K562 (cell line): ENCODE results near the gene UBE2M. TPM values are rescaled to one million over a fixed set of nuclear protein-coding genes. Genes with fewer than 3 reads are reported as not detected.

Source experiments
- ATF7 ChIP-seq: fragments of 450-650 bp; IDR thresholded peaks from 2 replicates; pipeline ENCODE4 v1.7.1; 2014; ENCODE audit warnings: mild to moderate bottlenecking, moderate library complexity
- BACH1 ChIP-seq: fragments of 200-800 bp; sonication (Bioruptor generic); IDR thresholded peaks from 2 replicates; pipeline ENCODE4 v1.6.1; 2016; ENCODE audit warnings: missing genetic modification characterization, missing compliant biosample characterization
- E2F3 ChIP-seq: fragments of 250-450 bp; sonication (Bioruptor Pico); IDR thresholded peaks from 2 replicates; pipeline ENCODE4 v1.4.0; 2020; ENCODE audit warnings: mild to moderate bottlenecking
- E2F8 ChIP-seq: fragments of 450-650 bp; IDR thresholded peaks from 2 replicates; pipeline ENCODE4 v1.7.1; 2018; ENCODE audit warnings: mild to moderate bottlenecking, low read depth; ENCODE audit not compliant: partially characterized antibody
- GMEB1 ChIP-seq: fragments of 250-450 bp; sonication (Bioruptor Pico); IDR thresholded peaks from 2 replicates; pipeline ENCODE4 v1.4.0; 2020; ENCODE audit warnings: mild to moderate bottlenecking
- HDGF ChIP-seq: fragments of 450-650 bp; IDR thresholded peaks from 2 replicates; pipeline ENCODE4 v1.6.1; 2016
- NFRKB ChIP-seq: fragments of 450-650 bp; IDR thresholded peaks from 2 replicates; pipeline ENCODE4 v1.6.1; 2016; ENCODE audit warnings: low read depth
- PHF21A ChIP-seq: fragments of 450-650 bp; IDR thresholded peaks from 2 replicates; pipeline ENCODE4 v1.6.1; 2017; ENCODE audit warnings: low read depth, borderline replicate concordance
- PPARD ChIP-seq: fragments of 250-450 bp; sonication (Bioruptor Pico); IDR thresholded peaks from 2 replicates; pipeline ENCODE4 v1.8.0; 2022; ENCODE audit warnings: inconsistent platforms, mild to moderate bottlenecking, moderate library complexity
- RB1 ChIP-seq: fragments of 450-650 bp; IDR thresholded peaks from 2 replicates; pipeline ENCODE4 v1.6.1; 2017; ENCODE audit warnings: low read depth, mild to moderate bottlenecking
- SLC30A9 ChIP-seq: fragments of 250-450 bp; sonication (Bioruptor Pico); IDR thresholded peaks from 2 replicates; pipeline ENCODE4 v1.8.0; 2022; ENCODE audit warnings: mild to moderate bottlenecking, moderate library complexity
- SMARCB1 ChIP-seq: IDR thresholded peaks from 2 replicates; pipeline ENCODE4 v1.6.1; 2011; ENCODE audit warnings: improper control_type of control experiment, low read depth; ENCODE audit not compliant: insufficient read length
- SMC3 ChIP-seq: conservative IDR thresholded peaks from 2 replicates; pipeline ENCODE4 v1.6.1; 2011; ENCODE audit warnings: low read depth, low read length, improper control_type of control experiment; ENCODE audit not compliant: insufficient read depth
- SOX6 ChIP-seq: fragments of 450-650 bp; IDR thresholded peaks from 2 replicates; pipeline ENCODE4 v1.6.1; 2014; ENCODE audit warnings: mild to moderate bottlenecking
- SUPT5H ChIP-seq: fragments of 450-650 bp; IDR thresholded peaks from 2 replicates; pipeline ENCODE4 v1.6.1; 2016
- TAF7 ChIP-seq: fragments of 450-650 bp; IDR thresholded peaks from 2 replicates; pipeline ENCODE4 v1.6.1; 2016; ENCODE audit warnings: missing genetic modification characterization, missing compliant biosample characterization
- TRIM24 ChIP-seq, 2 experiments: fragments of 450-650 bp; IDR thresholded peaks; 2 replicates each; pipeline ENCODE4 v1.6.1; 2016
- XRCC3 ChIP-seq: fragments of 450-650 bp; IDR thresholded peaks from 2 replicates; pipeline ENCODE4 v1.6.1; 2017; ENCODE audit warnings: mild to moderate bottlenecking, moderate library complexity
- XRCC5 ChIP-seq: fragments of 200-400 bp; formaldehyde crosslinking; IDR thresholded peaks from 2 replicates; pipeline ENCODE4 v1.6.1; 2017; ENCODE audit warnings: low read depth, mild to moderate bottlenecking, low read length
- ZEB2 ChIP-seq: fragments of 450-650 bp; IDR thresholded peaks from 2 replicates; pipeline ENCODE4 v1.6.1; 2016
- ZKSCAN1 ChIP-seq: fragments of 150-350 bp; IDR thresholded peaks from 2 replicates; pipeline ENCODE4 v1.6.1; 2016; ENCODE audit warnings: low read depth, low read length
- ZNF282 ChIP-seq: sonication (generic); formaldehyde crosslinking; IDR thresholded peaks from 2 replicates; pipeline ENCODE4 v1.8.1; 2023; ENCODE audit warnings: missing genetic modification reagents
- ZNF511 ChIP-seq: sonication (generic); formaldehyde crosslinking; IDR thresholded peaks from 2 replicates; pipeline ENCODE4 v1.8.0; 2022; ENCODE audit warnings: mild to moderate bottlenecking, missing genetic modification reagents
- polyA plus RNA-seq, 8 experiments: library from polyadenylated mRNA; depleted of rRNA in 4 of 8; stranded (reverse) in 5 of 8; unstranded in 3 of 8; fragments of >200 nt; fragmentation: Nextera tagmentation in 2 of 8; fragmentation: Illumina TruSeq in 1 of 8; extraction: Ambion mirVana in 2 of 8; extraction: Trizol in 1 of 8; gene quantifications; 2 replicates each; pipeline versions ENCODE4 v1.2.1 to v1.2.3, GENCODE V29; 2011 to 2014; ENCODE audit warnings: inconsistent platforms in 1 of 8, missing spikeins in 1 of 8
- total RNA-seq, 7 experiments: library from RNA; depleted of rRNA in 6 of 7; stranded (reverse); fragments of >200 nt in 6 of 7; fragmentation: Illumina TruSeq in 2 of 7; extraction: Trizol in 2 of 7; gene quantifications; 2 replicates each; pipeline versions ENCODE4 v1.2.1 to v1.2.3, GENCODE V29; 2011 to 2021; ENCODE audit warnings: low replicate concordance in 1 of 7

The UBE2M gene
- total and polyA plus RNA-seq, 9 of the 15 experiments (the other 6 are each of a cell fraction or from before 2014, with no cell fraction given): 0.92 to 163 (median 85.7) TPM

GRCh38 chr19:58513694-58514563 is 44.5 kb downstream of the UBE2M start (continued):
- TF ChIP-seq ZNF511 (peak; percentile 73), NFRKB (0 out of 2 replicates have a peak, but pooled peaks have one; percentile 40), GMEB1 (CRISPR knock-in tag) (peak; percentile 93), SUPT5H (peak; percentile 69), RB1 (peak; percentile 98), TRIM24 (IDR thresholded peaks at IDR 0.05) (peak in 1 of 2 experiments; percentile 12; a peak in 1 of 4 replicates), SOX6 (peak; percentile 66), E2F3 (CRISPR knock-in tag) (0 out of 2 replicates have a peak, but pooled peaks have one; percentile 66), TAF7 (no peak), XRCC3 (no peak), E2F8 (peak; percentile 78), ATF7 (peak; percentile 76), PHF21A (peak; percentile 9; the same call in 1 of the 2 replicates), SMARCB1 (no peak), BACH1 (tag) (no peak), PPARD (CRISPR knock-in tag) (no peak), ZEB2 (0 out of 2 replicates have a peak, but pooled peaks have one; percentile 32), XRCC5 (peak; percentile 75; the same call in 1 of the 2 replicates), SLC30A9 (CRISPR knock-in tag) (no peak), HDGF (peak; percentile 74; the same call in 1 of the 2 replicates), ZNF282 (CRISPR knock-in tag) (0 out of 2 replicates have a peak, but pooled peaks have one; percentile 72), ZKSCAN1 (peak; percentile 23; the same call in 1 of the 2 replicates), SMC3 (peak; percentile 80)
